Medulla oblongata (tissue), 1 donor: ENCODE measurements around the gene PKN2.
"Not testable (repeated sequence)": the region's sequence is repeated elsewhere in the genome, so short reads cannot be mapped to it uniquely, and the experiment has no call there.

Experiments
- DNase-seq: peaks from one replicate; pipeline ENCODE4 v3.0.0-alpha.2; 2015; ENCODE audit errors: extremely low spot score

PKN2 gene

GRCh38 chr1:88880717-88881116 lies 196.6 kb downstream of the PKN2 start:
- not testable (repeated sequence) for DNase-seq

GRCh38 chr1:88883156-88883555 lies 199.1 kb downstream of the PKN2 start:
- no peak for DNase-seq
